Right cardiac atrium (tissue), 5 donors: Measurements from ENCODE around the gene FCN2. TPM values are rescaled to one million over a fixed set of nuclear protein-coding genes. Genes with fewer than 3 reads are reported as not detected.
A peak's percentile ranks its signal among the peaks of the same experiment; 100 is the strongest.

ENCODE experiments used
- ATAC-seq, 2 donors: fragments of 200-7000 bp; cut with Tn5 transposase; one replicate each; pipeline versions ENCODE4 v1.8.0 to v1.9.1; 2020; ENCODE audit warnings: moderate library complexity in 2 of 2, mild to moderate bottlenecking in 1 of 2
- DNase-seq, 3 donors: peaks; one replicate each; pipeline ENCODE4 v3.0.0-alpha.2; 2020
- H3K27ac ChIP-seq: one replicate; pipeline ENCODE4 v1.5.1; 2013; ENCODE audit warnings: mild to moderate bottlenecking, low read length, control low read depth, moderate library complexity
- H3K27me3 ChIP-seq: one replicate; pipeline ENCODE4 v1.6.1; 2013; ENCODE audit not compliant: control insufficient read depth, insufficient read depth
- H3K4me1 ChIP-seq: one replicate; pipeline ENCODE4 v1.6.1; 2013; ENCODE audit warnings: low read length; ENCODE audit not compliant: control insufficient read depth, insufficient read depth
- H3K4me3 ChIP-seq: one replicate; pipeline ENCODE4 v1.5.1; 2013; ENCODE audit warnings: low read length, control low read depth
- H3K9me3 ChIP-seq: one replicate; pipeline ENCODE4 v1.6.1; 2013; ENCODE audit warnings: low read length; ENCODE audit not compliant: control insufficient read depth
- WGBS: extraction: QIAGEN DNeasy Blood & Tissue Kit; methylation state at CpG from one replicate; pipeline ENCODE4 v1.1.7; 2013; 5-methylcytosine and 5-hydroxymethylcytosine counted together
- intact Hi-C, 4 donors: fragments of 100-400 bp; cut with DNase I; formaldehyde crosslinking; loops; one replicate each; pipeline versions ENCODE4 v1.11.0 to v1.14.0; 2022 to 2023
- polyA plus RNA-seq: library from polyadenylated mRNA; stranded (reverse); fragments of 200-250 nt; gene quantifications from one replicate; pipeline ENCODE4 v1.2.3, GENCODE V29; 2013
- total RNA-seq, 4 donors: library from RNA; stranded (reverse); fragmentation: NEBNext Ultra II Directional; extraction: Animal tissue kit (Norgen Biotek cat#: 25700); gene quantifications; one replicate each; pipeline ENCODE4 v1.2.1, GENCODE V29; 2021
- donor health status: healthy with polysubstance abuse.
- donor health status: DM: no; HTN: yes; CAD: no.
- donor health status: DM: no; HTN: no; CAD: no.
- donor health status: DM: no; HTN: yes; CAD: no; lungs with severe emphysema.
- donor health status: DM: yes; HTN: yes; CAD: no.

Gene FCN2
- total and polyA plus RNA-seq, 5 donors = 0.72 TPM; not detected in 4

GRCh38 chr9:134870301-134870694, 10.3 kb upstream of the FCN2 start:
- Histone ChIP-seq H3K9me3 (no peaks in the 10 kb centered on the region), H3K27ac (no peak overlapping the region), H3K27me3 (no peaks in the 10 kb centered on the region), H3K4me1 (no peaks in the 10 kb centered on the region), H3K4me3 (no peak overlapping the region)
- peak; percentile 26 to 36 for ATAC-seq
- intact Hi-C loops = no loop called here
- 89% methylated on average over 11 of the region's 11 CpGs for WGBS
- DNase-seq = peak in 1 of 3 donors; percentile 12

- Histone ChIP-seq H3K27ac (no peak overlapping the region), H3K4me1 (no peaks in the 10 kb centered on the region), H3K4me3 (no peak overlapping the region), H3K27me3 (no peaks in the 10 kb centered on the region), H3K9me3 (no peaks in the 10 kb centered on the region)
- 67% methylated on average over 30 of the region's 30 CpGs for WGBS
- intact Hi-C loops = no loop called here
- peak in 1 of 2 donors; percentile 27 for ATAC-seq
- peak in 1 of 3 donors; percentile 12 for DNase-seq
These were observed 9.6 kb upstream of the FCN2 start for GRCh38 chr9:134870746-134871662.

GRCh38 chr9:134871697-134872340, 8.8 kb upstream of the FCN2 start:
- no peaks in the 10 kb centered on the region for H3K9me3 ChIP-seq
- H3K4me1 ChIP-seq = no peaks in the 10 kb centered on the region
- intact Hi-C loops = no loop called here
- DNase-seq (no peak), ATAC-seq (peak; percentile 10 to 55)
- no peaks in the 10 kb centered on the region for H3K27me3 ChIP-seq
- H3K27ac ChIP-seq = no peak overlapping the region
- WGBS = 35% methylated on average over 16 of the region's 16 CpGs
- H3K4me3 ChIP-seq = no peak overlapping the region

GRCh38 chr9:134872482-134873231, 8.0 kb upstream of the FCN2 start:
- WGBS = 73% methylated on average over 24 of the region's 24 CpGs
- no peak for DNase-seq
- H3K27me3 ChIP-seq = no peaks in the 10 kb centered on the region

GRCh38 chr9:134875371-134875770, 5.2 kb upstream of the FCN2 start:
- 85% methylated on average over 1 of the region's 1 CpG for WGBS
- Histone ChIP-seq H3K9me3 (no peaks in the 10 kb centered on the region), H3K27ac (no peak overlapping the region), H3K4me3 (no peak overlapping the region), H3K27me3 (no peaks in the 10 kb centered on the region), H3K4me1 (no peaks in the 10 kb centered on the region)
- ATAC-seq (no peak), DNase-seq (no peak)
- intact Hi-C loops = no loop called here

More at GRCh38 chr9:134872482-134873231, 8.0 kb upstream of the FCN2 start:
- ATAC-seq = no peak
- H3K4me1 ChIP-seq = no peaks in the 10 kb centered on the region
- no peak overlapping the region for H3K4me3 ChIP-seq
- H3K27ac ChIP-seq = no peak overlapping the region
- intact Hi-C loops = no loop called here
- no peaks in the 10 kb centered on the region for H3K9me3 ChIP-seq

- WGBS = 91% methylated on average over 4 of the region's 4 CpGs
- Histone ChIP-seq H3K4me3 (no peak overlapping the region), H3K9me3 (no peaks in the 10 kb centered on the region), H3K27me3 (no peaks in the 10 kb centered on the region), H3K27ac (no peak overlapping the region), H3K4me1 (no peaks in the 10 kb centered on the region)
- intact Hi-C loops = no loop called here
- ATAC-seq (no peak), DNase-seq (no peak)
These were observed 3.1 kb upstream of the FCN2 start for GRCh38 chr9:134877541-134877940.

- no peaks in the 10 kb centered on the region for H3K4me1 ChIP-seq
- no peak overlapping the region for H3K4me3 ChIP-seq
- ATAC-seq (peak in 1 of 2 donors; percentile 12), DNase-seq (no peak)
- intact Hi-C loops = no loop called here
- no peaks in the 10 kb centered on the region for H3K9me3 ChIP-seq
- no peak overlapping the region for H3K27ac ChIP-seq
- WGBS = 90% methylated on average over 13 of the region's 13 CpGs
- H3K27me3 ChIP-seq = no peaks in the 10 kb centered on the region
These were observed 736 bp upstream of the FCN2 start for GRCh38 chr9:134879664-134880483.

GRCh38 chr9:134881313-134881670, 682 bp downstream of the FCN2 start:
- H3K4me3 ChIP-seq = no peak overlapping the region
- H3K27ac ChIP-seq = no peak overlapping the region
- ATAC-seq (no peak), DNase-seq (no peak)
- H3K9me3 ChIP-seq = no peaks in the 10 kb centered on the region
- H3K27me3 ChIP-seq = no peaks in the 10 kb centered on the region
- 93% methylated on average over 13 of the region's 13 CpGs for WGBS
- no peaks in the 10 kb centered on the region for H3K4me1 ChIP-seq
- intact Hi-C loops = no loop called here

- 95% methylated on average over 3 of the region's 3 CpGs for WGBS
- DNase-seq = no peak
- no peak for ATAC-seq
These were observed 1.7 kb downstream of the FCN2 start for GRCh38 chr9:134882204-134882785.

GRCh38 chr9:134883040-134883782, 2.6 kb downstream of the FCN2 start:
- no peak for DNase-seq
- ATAC-seq = no peak
- 94% methylated on average over 18 of the region's 18 CpGs for WGBS
- H3K27me3 ChIP-seq = no peaks in the 10 kb centered on the region
- H3K4me1 ChIP-seq = no peaks in the 10 kb centered on the region
- no peak overlapping the region for H3K4me3 ChIP-seq
- intact Hi-C loops = no loop called here
- no peak overlapping the region for H3K27ac ChIP-seq
- no peaks in the 10 kb centered on the region for H3K9me3 ChIP-seq

More at GRCh38 chr9:134882204-134882785, 1.7 kb downstream of the FCN2 start:
- Histone ChIP-seq H3K4me3 (no peak overlapping the region), H3K9me3 (no peaks in the 10 kb centered on the region), H3K4me1 (no peaks in the 10 kb centered on the region), H3K27ac (no peak overlapping the region), H3K27me3 (no peaks in the 10 kb centered on the region)
- intact Hi-C loops = no loop called here
